ENCODE data around the gene RPLP2.
A peak's percentile ranks its signal among the peaks of the same experiment; 100 is the strongest.

RPLP2 gene

GRCh38 chr11:810040-810567, 337 bp downstream of the RPLP2 start:
- DNase-seq = no peak

GRCh38 chr11:811446-812245, 1.9 kb downstream of the RPLP2 start:
- DNase-seq = no peak

- no peak for DNase-seq
Measured at GRCh38 chr11:812390-812789, 2.6 kb downstream of the RPLP2 start.

GRCh38 chr11:813072-813455, 3.3 kb downstream of the RPLP2 start:
- DNase-seq = no peak

DNA sequence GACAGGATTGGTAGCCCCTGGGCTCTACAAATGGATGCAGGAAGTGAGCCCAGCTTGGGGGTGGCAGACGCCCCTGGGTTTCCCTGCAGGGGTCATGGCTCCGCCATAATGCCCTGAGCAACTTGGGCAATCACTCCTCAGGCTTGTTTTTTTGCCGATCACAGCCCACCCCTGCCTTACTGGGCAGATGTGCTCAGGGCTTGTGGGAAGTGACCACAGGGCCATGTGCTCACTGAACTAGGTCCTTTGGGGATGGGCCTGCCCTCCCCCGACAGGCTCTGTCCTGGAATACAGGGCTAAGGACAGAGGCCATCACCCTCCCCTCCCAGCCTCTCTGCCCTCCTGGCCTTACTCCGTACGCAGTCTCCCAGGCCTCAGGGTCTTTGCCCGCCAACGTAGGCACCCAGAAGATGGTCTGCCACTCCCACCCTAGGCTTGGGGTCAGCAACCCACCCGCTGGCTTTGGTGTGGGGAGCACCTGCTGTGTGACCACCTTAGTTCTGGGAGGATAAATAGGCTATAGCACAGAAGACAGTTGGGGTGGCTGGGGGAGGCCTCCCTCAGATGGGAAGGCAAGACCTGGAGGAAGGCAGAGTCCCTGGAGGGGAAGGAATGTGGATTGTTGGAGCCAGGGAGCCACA, 3.8 kb downstream of the RPLP2 start:
- no peak for DNase-seq

- no peak for DNase-seq
Measured at GRCh38 chr11:815675-816432, 6.1 kb downstream of the RPLP2 start.

DNA sequence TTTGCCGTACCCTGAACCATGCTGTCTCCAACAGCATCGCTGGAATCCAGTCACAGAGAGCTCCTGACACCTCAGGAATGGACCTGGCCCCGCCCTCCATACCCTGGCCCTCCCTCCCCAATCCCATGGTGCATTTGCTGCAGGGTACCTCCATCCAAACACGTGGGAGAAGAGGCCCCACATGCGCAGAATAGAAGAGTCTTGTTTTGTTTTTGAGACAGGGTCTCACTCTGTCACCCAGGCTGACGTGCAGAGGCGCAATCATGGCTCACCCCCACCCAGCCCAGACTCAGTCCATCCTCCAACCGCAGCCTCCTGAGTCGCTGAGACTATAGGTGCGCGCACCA, 6.6 kb downstream of the RPLP2 start:
- DNase-seq = no peak

DNA sequence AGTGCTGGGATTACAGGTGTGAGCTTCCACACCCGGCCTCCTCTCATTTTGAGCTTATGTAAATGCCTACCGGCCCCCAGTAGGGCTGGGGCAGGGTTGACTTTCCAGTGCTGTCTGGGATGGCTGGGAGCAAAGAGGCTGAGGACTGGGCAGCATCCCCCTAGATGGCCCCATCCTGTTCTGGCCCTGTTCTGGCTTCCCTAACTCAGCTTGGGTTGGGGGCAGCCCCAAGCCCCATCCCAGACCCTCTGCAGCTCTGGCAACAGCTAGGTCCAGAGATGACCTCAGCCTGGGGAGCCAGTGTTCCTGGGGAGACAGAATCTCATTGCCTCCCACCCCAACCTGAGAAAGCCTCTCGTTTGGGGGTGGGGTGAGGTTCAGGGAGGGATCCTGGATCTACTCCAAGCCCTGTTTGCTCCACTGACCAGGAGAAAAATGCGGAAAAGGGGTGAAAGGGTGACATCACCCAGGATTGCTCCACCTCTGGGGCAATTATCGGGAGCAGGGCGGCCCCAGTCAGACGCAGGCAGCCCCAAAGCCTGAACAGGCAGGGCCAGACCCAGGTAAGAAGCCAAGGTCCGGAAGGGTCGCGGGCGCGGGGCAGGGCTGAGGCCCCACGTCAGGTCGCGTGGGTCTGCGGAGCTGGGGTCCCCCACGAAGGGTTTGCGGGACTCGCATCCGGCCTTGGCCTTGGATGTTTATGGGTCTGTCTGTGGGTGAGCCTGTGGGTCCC, 8.8 kb downstream of the RPLP2 start, which contains the start of gene PNPLA2:
Gene PNPLA2, plus strand, starts transcription at position 519 of the 733 bp plus-strand sequence. CDS start 805 bp downstream, outside the sequence.
- DNase-seq = no peak

DNA sequence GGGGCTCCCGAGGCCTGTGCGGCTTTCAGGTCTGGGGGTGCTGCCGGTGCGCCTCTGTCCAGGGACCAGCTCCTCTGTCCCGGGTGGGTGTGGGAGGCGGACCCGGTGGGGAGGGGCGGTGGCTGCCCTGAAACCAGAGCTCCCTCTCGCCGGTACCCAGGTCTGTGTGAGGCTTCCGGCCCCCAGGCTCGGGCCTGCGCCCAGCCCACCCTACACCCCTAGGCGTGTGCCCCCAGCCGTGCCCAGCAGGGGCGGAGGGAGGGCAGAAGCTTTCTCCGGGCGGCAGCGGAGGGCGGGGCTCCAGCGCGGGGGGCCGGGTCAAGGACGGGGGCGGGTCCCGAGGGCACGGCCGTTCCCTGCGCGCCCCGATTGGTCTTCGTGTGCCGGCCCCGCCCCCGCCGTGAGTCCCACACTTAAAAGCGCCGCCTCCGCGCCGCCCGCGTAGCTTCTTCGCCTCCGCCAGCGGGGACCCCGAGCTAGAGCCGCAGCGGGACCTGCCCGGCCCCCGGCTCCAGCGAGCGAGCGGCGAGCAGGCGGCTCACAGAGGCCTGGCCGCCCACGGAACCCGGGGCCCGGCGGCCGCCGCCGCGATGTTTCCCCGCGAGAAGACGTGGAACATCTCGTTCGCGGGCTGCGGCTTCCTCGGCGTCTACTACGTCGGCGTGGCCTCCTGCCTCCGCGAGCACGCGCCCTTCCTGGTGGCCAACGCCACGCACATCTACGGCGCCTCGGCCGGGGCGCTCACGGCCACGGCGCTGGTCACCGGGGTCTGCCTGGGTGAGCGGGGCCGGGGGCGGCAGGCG, 9.6 kb downstream of the RPLP2 start:
- peak; percentile 94 for DNase-seq

DNA sequence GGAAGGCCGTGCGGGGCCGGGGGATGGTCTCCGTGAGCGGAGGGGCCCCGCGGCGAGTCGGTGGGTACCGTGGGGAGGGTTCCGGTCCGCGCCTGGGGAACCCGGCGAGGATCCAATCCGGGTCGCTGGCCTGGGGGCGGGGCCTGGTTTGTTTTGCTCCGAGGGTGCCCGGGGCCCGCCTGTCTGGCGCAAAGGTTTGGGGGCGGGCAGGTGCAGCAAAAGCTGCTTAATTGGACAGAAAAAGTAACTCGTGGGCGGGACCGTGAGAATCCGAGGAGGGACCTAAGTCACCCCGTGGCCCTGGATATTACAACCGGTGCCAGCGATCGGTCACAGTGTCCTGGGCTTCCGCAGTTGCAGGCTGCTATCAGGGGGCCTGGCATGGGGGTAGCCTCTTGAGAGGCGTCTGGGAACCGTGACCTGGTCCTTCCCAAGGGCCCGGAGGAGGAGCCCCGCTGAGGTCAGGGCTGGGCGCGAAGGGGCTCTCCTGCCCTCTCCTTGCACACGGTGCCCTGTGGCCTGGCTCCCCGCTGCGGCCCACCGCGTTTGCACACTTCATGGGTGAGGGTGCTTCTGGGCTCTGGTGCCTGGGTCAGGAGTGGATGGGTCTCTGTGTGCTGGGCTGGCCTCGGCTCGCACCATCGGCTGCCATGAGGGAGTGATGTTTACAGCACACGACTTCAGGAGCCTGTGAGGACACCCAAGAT, 10.3 kb downstream of the RPLP2 start:
- peak; percentile 96 for DNase-seq

DNA sequence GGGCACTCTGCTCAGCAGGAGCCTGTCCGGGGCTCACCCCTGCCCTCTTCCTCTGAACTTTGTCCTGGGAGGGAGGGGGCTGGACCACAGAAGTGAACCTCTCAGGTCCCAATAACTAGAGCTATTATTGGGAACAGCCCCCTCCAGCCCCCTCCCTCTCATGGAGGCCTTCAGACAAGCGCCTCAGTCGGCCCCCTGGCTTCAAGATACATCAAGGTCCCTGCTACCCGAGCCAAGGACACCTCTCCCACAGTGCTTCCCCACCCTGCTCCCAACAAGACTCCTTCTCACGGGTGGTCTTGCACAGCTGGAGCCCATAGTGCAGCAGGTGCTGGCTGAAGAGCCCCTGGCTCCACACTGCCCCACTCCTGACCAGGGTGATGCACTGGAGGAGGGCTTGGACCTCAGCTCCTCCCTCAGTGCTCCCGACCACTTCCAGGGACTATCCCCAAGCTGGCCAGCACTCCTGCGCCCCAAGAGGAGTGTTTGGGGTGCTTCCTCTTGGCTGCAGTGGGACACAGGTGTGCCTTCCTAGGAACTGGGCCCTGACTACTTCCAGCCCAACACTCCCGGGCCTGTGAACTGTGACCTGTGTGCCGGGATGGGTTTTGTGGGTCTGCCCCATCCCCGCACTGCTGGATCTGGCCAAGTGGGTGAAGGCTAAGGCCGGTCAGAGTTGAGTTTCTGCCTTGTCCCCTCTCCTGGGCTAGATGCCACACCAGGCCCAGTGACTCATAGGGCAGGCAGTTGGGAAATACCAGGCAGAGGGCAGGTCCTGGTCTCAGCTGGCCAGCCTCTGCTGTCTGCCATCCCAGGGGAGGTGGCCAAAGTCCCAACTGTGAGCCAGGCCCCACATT, 11.1 kb downstream of the RPLP2 start:
- DNase-seq = no peak

- DNase-seq = no peak
Measured at GRCh38 chr11:821512-822371, 12.0 kb downstream of the RPLP2 start.

- no peak for DNase-seq
Measured at GRCh38 chr11:823441-824291, 13.9 kb downstream of the RPLP2 start.

DNA sequence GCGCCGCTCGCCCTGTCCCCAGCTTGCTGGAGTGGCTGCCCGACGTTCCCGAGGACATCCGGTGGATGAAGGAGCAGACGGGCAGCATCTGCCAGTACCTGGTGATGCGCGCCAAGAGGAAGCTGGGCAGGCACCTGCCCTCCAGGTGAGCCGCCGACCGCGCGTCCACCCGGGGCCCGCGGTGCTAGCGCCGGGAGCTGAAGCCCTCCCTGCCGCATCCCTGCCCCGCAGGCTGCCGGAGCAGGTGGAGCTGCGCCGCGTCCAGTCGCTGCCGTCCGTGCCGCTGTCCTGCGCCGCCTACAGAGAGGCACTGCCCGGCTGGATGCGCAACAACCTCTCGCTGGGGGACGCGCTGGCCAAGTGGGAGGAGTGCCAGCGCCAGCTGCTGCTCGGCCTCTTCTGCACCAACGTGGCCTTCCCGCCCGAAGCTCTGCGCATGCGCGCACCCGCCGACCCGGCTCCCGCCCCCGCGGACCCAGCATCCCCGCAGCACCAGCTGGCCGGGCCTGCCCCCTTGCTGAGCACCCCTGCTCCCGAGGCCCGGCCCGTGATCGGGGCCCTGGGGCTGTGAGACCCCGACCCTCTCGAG, 14.6 kb downstream of the RPLP2 start:
- DNase-seq = no peak

DNA sequence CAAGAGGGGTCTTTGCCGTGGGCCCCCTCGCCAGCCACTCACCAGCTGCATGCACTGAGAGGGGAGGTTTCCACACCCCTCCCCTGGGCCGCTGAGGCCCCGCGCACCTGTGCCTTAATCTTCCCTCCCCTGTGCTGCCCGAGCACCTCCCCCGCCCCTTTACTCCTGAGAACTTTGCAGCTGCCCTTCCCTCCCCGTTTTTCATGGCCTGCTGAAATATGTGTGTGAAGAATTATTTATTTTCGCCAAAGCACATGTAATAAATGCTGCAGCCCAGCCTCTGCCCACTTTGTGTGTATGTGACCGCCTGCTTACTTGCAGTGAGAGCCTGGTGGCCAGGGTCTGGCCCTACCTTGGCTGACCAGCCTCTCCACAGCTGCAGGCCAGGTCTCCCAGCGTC, 15.2 kb downstream of the RPLP2 start:
- DNase-seq = no peak

GRCh38 chr11:825366-826226, 15.8 kb downstream of the RPLP2 start:
- no peak for DNase-seq

GRCh38 chr11:826227-826621, 16.5 kb downstream of the RPLP2 start:
- DNase-seq = no peak

Data from RPMI8226 (cell line).